Brain microvascular endothelial cell (primary cell): Measurements from ENCODE around the gene MEIG1.
"Not testable (repeated sequence)": the region's sequence is repeated elsewhere in the genome, so short reads cannot be mapped to it uniquely, and the experiment has no call there.

Experiments
- DNase-seq: peaks from one replicate; pipeline ENCODE4 v3.0.0-alpha.2; 2020
- H3K27ac ChIP-seq: fragments of 250-450 bp; sonication (Bioruptor Pico); 2 replicates; pipeline ENCODE4 v1.5.1; 2020; ENCODE audit warnings: mild to moderate bottlenecking, moderate library complexity
- H3K27me3 ChIP-seq: fragments of 250-450 bp; sonication (Bioruptor Pico); replicated peaks from 2 replicates; pipeline ENCODE4 v1.5.1; 2020; ENCODE audit warnings: mild to moderate bottlenecking
- H3K36me3 ChIP-seq: fragments of 250-450 bp; sonication (Bioruptor Pico); replicated peaks from 2 replicates; pipeline ENCODE4 v1.5.1; 2020; ENCODE audit warnings: mild to moderate bottlenecking
- H3K4me3 ChIP-seq: 2 replicates; pipeline ENCODE4 v1.5.1; 2011; ENCODE audit warnings: low read depth, mild to moderate bottlenecking, control low read depth, low read length, moderate library complexity
- CTCF ChIP-seq: IDR thresholded peaks from 2 replicates; pipeline ENCODE4 v1.5.1; 2011; ENCODE audit warnings: low read depth, mild to moderate bottlenecking, moderate library complexity, low read length, control low read depth, inconsistent platforms; ENCODE audit errors: missing control alignments
- in situ Hi-C: cut with HindIII; loops from 2 replicates; pipeline ENCODE4 v1.10.0; 2017; ENCODE audit warnings: low sequenced_read_pairs, low pct_ligation_motif_present

MEIG1 gene

GRCh38 chr10:14942950-14943338, 16.2 kb upstream of the MEIG1 start:
- in situ Hi-C loops, H3K4me3 ChIP-seq, H3K27me3 ChIP-seq, DNase-seq, H3K27ac ChIP-seq: not testable (repeated sequence)
- peaks cover 23% of the 10 kb centered on the region for H3K36me3 ChIP-seq

- no peak for TF ChIP-seq CTCF
- Histone ChIP-seq H3K27me3 (no peaks in the 10 kb centered on the region), H3K36me3 (peaks cover 23% of the 10 kb centered on the region), H3K27ac (no peak overlapping the region), H3K4me3 (no peak overlapping the region)
- DNase-seq, result no peak
- in situ Hi-C loops, result no loop called here
These were observed 14.1 kb upstream of the MEIG1 start for GRCh38 chr10:14945108-14945507.

DNA sequence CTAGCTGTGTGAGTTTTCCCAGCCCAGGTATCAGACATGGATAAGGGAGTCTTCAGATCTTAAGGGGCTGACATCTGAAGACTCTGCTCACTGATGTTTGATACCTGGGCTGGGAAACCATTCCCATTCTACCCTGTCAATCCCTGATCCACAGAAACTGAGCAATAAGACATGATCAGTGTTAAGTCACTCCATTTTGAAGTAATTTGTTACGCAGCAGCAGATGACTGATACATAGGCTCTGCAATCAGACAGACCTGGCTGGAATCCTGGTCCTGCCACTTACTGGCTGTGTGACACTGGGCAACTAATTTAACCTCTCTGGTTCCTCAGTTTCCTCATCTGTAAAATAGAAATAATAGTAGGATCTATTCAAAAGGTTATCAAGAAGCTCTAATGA, 11.9 kb upstream of the MEIG1 start:
- in situ Hi-C loops, result no loop called here
- H3K27ac ChIP-seq, result no peak overlapping the region
- no peak for TF ChIP-seq CTCF
- DNase-seq, result no peak
- H3K4me3 ChIP-seq, result no peak overlapping the region
- peaks cover 23% of the 10 kb centered on the region for H3K36me3 ChIP-seq
- H3K27me3 ChIP-seq, result no peaks in the 10 kb centered on the region

- in situ Hi-C loops, result no loop called here
These were observed 9.9 kb upstream of the MEIG1 start for GRCh38 chr10:14949291-14949690.

DNA sequence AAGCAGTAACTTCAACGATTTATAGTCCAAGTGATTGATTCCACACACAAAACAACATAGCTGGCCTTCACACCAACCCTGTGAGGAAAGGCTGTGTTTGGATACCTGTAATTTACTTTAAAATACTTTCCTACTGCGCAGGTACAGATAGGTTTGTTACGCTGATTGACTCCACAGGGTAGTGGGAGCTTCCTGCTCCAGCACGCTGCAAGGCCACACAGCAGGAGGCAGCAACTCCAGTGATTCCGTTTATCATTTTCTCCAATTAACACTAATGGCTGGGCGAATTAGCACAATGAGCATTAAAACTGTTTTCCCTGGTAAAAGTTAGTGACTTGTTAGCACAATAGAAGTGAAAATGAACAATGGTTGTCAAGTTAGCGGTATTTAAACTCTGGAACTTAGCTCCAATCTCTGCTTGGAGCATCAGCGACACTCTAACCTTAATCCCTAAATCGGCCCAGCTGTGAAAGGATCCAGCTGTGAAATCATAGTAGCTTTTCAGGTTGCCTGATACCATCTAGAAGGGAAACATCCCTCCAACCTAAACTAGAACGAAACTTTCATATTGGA, 6.3 kb upstream of the MEIG1 start:
- Histone ChIP-seq H3K27me3 (no peaks in the 10 kb centered on the region), H3K4me3 (peak overlapping the region; percentile 82), H3K36me3 (no peaks in the 10 kb centered on the region), H3K27ac (peak overlapping the region; percentile 78)
- DNase-seq, result no peak
- in situ Hi-C loops, result no loop called here
- TF ChIP-seq CTCF, result peak; percentile 24

More at GRCh38 chr10:14949291-14949690, 9.9 kb upstream of the MEIG1 start:
- no peak for TF ChIP-seq CTCF
- Histone ChIP-seq H3K27ac (no peak overlapping the region), H3K4me3 (no peak overlapping the region), H3K27me3 (no peaks in the 10 kb centered on the region), H3K36me3 (peaks cover 17% of the 10 kb centered on the region)
- DNase-seq, result no peak

- Histone ChIP-seq H3K4me3 (peak overlapping the region; percentile 82), H3K27me3 (no peaks in the 10 kb centered on the region), H3K36me3 (no peaks in the 10 kb centered on the region), H3K27ac (peak overlapping the region; percentile 78)
- DNase-seq, result peak; percentile 56
- peak; percentile 42 for TF ChIP-seq CTCF
- in situ Hi-C loops, result no loop called here
These were observed 5.7 kb upstream of the MEIG1 start for GRCh38 chr10:14953424-14954000.
